ENCODE measurements around the gene DISP1. TPM values are rescaled to one million over a fixed set of nuclear protein-coding genes. Genes with fewer than 3 reads are reported as not detected.

Gene DISP1
- total RNA-seq (2021) = 1.4 TPM in 2 replicates
- percentile 45 among the genes with signal in this experiment for Bru-seq, nascent RNA
- BruChase-seq, experiment 1, labeled RNA remaining after a 2-hour chase = percentile 45 among the genes with signal in this experiment
- percentile 29 among the genes with signal in this experiment for BruChase-seq, experiment 2, labeled RNA remaining after a 6-hour chase
- long read RNA-seq, partial matches to known transcripts = 0 of 3 reads
- long read RNA-seq, other reads (novel, unspliced or antisense) = 3 of 3 reads

GRCh38 chr1:222814536-222815439 is at the start of gene DISP1:
Gene DISP1, plus strand, starts transcription at chr1:222815039. Its CDS starts 127,785 bp downstream, at chr1:222942824.
- ChIA-PET CTCF (no interaction called here), POLR2A (ENCODE audit: low non-redundant PET) (no interaction called here)
- Histone ChIP-seq H3K4me1 (ENCODE audit: insufficient read depth, low read length, poor library complexity, severe bottlenecking) (peaks cover under 1% of the 10 kb centered on the region), H3K4me3 (ENCODE audit: low read depth, low read length, poor library complexity, severe bottlenecking) (peak within 1 kb of the TSS; percentile 93), H3K27me3 (replicated peaks; ENCODE audit: insufficient read depth, low read depth, low read length, poor library complexity) (no peaks in the 10 kb centered on the region), H3K36me3 (ENCODE audit: insufficient read depth, low read length, poor library complexity, severe bottlenecking) (no peaks in the 10 kb centered on the region), H3K27ac (ENCODE audit: low read depth, low read length, poor library complexity, severe bottlenecking) (peak within 1 kb of the TSS; percentile 26), H3K9me3 (ENCODE audit: low read depth, low read length, poor library complexity, severe bottlenecking) (no peaks in the 10 kb centered on the region)
- peak; percentile 83 for DNase-seq (ENCODE audit: low spot score)
- TF ChIP-seq CTCF (conservative IDR thresholded peaks at IDR 0.05; ENCODE audit: low read depth, low read length) = no peak
- no peak for TF ChIP-seq EZH2 (IDR thresholded peaks at IDR 0.05; ENCODE audit: borderline replicate concordance, low read depth, low read length, poor library complexity, severe bottlenecking)
- intact Hi-C loops (cut with micrococcal nuclease; ENCODE audit: unreplicated experiment) = no loop called here
- no TSS peak for BruUV-seq (replicated peaks)

- H3K36me3 ChIP-seq (ENCODE audit: insufficient read depth, low read length, poor library complexity, severe bottlenecking) = no peaks in the 10 kb centered on the region
- BruUV-seq (replicated peaks) = no TSS peak
- CTCF ChIA-PET = no interaction called here
These were observed 47.7 kb upstream of the DISP1 start for GRCh38 chr1:222767152-222767571.

DNA sequence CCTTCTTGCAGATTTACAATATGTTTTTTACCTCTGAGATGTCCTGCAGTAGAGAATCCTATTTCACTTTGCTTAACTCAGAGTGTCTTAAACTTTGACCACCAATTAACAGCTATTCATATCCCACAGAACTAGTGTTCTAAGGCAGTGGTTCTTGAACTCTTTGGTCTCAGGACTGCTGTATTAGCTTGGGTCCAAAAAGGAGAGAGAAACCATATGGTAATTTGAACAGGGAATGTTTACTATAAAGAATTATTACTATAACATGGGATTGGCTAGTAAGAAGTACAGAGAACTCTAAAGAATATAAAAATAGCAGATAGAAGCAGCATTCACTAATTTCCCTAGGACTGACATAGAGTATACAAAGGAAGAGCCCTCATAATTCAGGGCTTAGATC is 46.2 kb upstream of the DISP1 start:
- no peaks in the 10 kb centered on the region for H3K36me3 ChIP-seq (ENCODE audit: insufficient read depth, low read length, poor library complexity, severe bottlenecking)
- no peaks in the 10 kb centered on the region for H3K27me3 ChIP-seq (replicated peaks; ENCODE audit: insufficient read depth, low read depth, low read length, poor library complexity)
- no TSS peak for BruUV-seq (replicated peaks)
- POLR2A ChIA-PET (ENCODE audit: low non-redundant PET) = no interaction called here
- H3K4me3 ChIP-seq (ENCODE audit: low read depth, low read length, poor library complexity, severe bottlenecking) = no peak overlapping the region
- DNase-seq (ENCODE audit: low spot score) = no peak
- no peak for TF ChIP-seq EZH2 (IDR thresholded peaks at IDR 0.05; ENCODE audit: borderline replicate concordance, low read depth, low read length, poor library complexity, severe bottlenecking)
- no peak for TF ChIP-seq CTCF (conservative IDR thresholded peaks at IDR 0.05; ENCODE audit: low read depth, low read length)
- H3K9me3 ChIP-seq (ENCODE audit: low read depth, low read length, poor library complexity, severe bottlenecking) = peaks cover 15% of the 10 kb centered on the region
- CTCF ChIA-PET = no interaction called here
- intact Hi-C loops (cut with micrococcal nuclease; ENCODE audit: unreplicated experiment) = no loop called here
- H3K27ac ChIP-seq (ENCODE audit: low read depth, low read length, poor library complexity, severe bottlenecking) = no peak overlapping the region
- H3K4me1 ChIP-seq (ENCODE audit: insufficient read depth, low read length, poor library complexity, severe bottlenecking) = no peaks in the 10 kb centered on the region

More at GRCh38 chr1:222767152-222767571, 47.7 kb upstream of the DISP1 start:
- no peak overlapping the region for H3K27ac ChIP-seq (ENCODE audit: low read depth, low read length, poor library complexity, severe bottlenecking)
- H3K4me1 ChIP-seq (ENCODE audit: insufficient read depth, low read length, poor library complexity, severe bottlenecking) = no peaks in the 10 kb centered on the region
- POLR2A ChIA-PET (ENCODE audit: low non-redundant PET) = no interaction called here
- peaks cover 15% of the 10 kb centered on the region for H3K9me3 ChIP-seq (ENCODE audit: low read depth, low read length, poor library complexity, severe bottlenecking)
- no peak overlapping the region for H3K4me3 ChIP-seq (ENCODE audit: low read depth, low read length, poor library complexity, severe bottlenecking)
- TF ChIP-seq EZH2 (IDR thresholded peaks at IDR 0.05; ENCODE audit: borderline replicate concordance, low read depth, low read length, poor library complexity, severe bottlenecking) = no peak
- no peak for TF ChIP-seq CTCF (conservative IDR thresholded peaks at IDR 0.05; ENCODE audit: low read depth, low read length)
- intact Hi-C loops (cut with micrococcal nuclease; ENCODE audit: unreplicated experiment) = no loop called here
- no peak for DNase-seq (ENCODE audit: low spot score)
- H3K27me3 ChIP-seq (replicated peaks; ENCODE audit: insufficient read depth, low read depth, low read length, poor library complexity) = no peaks in the 10 kb centered on the region

All from A673 (cell line).